HG03432 (cell line): ENCODE results near the gene PRR5.

Experiments
- ATAC-seq: cut with Tn5 transposase; IDR thresholded peaks from one replicate; pipeline ENCODE4 v1.9.1; 2021; ENCODE audit warnings: mild to moderate bottlenecking, moderate library complexity; ENCODE audit not compliant: unreplicated experiment

The PRR5 gene

DNA sequence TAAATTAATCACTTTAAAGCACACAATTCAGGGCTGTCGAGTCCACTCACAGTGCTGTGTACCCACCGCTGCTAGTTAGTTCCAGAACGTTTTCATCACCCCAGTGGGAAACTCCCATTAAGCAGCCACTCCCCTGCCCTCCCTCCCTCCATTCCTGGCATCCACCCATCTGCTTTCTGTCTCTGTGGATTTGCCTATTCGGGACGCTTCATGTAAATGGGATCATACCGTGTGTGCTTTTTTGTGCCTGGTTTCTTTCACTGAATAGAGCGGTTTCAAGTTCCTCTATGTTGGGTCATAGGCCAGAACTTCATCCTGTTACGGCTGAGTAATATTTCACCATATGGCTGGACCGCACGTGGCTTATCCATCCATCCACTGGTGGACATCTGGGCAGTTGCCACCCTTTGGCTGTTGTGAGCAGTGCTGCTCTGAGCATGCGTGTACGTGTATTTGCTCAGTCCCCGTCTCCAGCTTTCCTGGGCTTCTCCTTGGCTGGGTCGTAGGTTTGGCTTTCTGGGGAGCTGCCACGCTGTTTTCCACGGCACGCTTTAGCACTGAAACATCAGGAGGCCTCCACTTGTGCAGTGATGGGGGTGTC is 80.5 kb downstream of the PRR5 start:
- no peak for ATAC-seq

DNA sequence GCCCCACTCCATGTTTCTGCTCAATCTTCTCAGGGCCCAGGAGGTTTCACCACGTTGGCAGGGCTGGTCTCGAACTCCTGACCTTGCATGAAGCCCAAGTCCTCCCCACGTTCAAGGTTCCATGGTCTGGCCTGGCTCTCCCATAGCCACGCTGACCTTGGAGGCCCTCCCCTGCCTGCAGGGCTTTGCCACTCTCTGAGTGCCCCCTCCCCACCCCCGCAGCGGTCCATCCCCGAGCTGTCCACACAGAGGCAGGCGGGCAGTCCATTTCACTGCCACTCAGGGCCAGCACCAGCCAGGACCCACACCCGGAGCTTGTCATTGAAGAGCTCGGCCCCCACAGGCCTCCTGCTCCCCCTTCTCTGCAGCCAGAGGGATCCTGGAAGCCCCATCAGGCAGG is 81.1 kb downstream of the PRR5 start:
- ATAC-seq, result no peak

- ATAC-seq, result no peak
Measured at GRCh38 chr22:44783581-44783980, 81.6 kb downstream of the PRR5 start.

- ATAC-seq, result no peak
Measured at GRCh38 chr22:44786136-44786535, 84.1 kb downstream of the PRR5 start.

DNA sequence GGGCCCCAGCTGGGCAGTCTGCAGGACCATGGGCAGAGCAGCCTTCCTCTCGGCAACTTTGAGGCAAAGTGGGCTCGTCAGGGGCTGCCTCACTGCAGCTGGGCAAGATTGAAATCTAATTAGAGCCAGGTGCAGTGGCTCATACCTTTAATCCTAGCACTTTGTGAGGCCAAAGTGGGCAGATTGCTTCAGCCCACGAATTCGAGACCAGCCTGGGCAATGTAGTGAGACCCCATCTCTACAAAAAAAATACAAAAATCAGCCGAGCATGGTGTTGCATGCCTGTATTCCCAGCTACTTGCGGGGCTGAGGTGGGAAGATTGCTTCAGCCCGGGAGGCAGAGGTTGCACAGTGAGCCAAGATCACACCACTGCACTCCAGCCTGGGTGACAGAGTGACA is 84.6 kb downstream of the PRR5 start:
- no peak for ATAC-seq
